ENCODE measurements around the gene JMJD1C. TPM values are rescaled to one million over a fixed set of nuclear protein-coding genes. Genes with fewer than 3 reads are reported as not detected.
"Not testable (repeated sequence)": the region's sequence is repeated elsewhere in the genome, so short reads cannot be mapped to it uniquely, and the experiment has no call there.

JMJD1C gene
- total RNA-seq, 6 experiments from 2014 or later: 29.0 to 36.7 (median 32.8) TPM

GRCh38 chr10:63496561-63496960 lies 30.8 kb upstream of the JMJD1C start:
- Mint-ChIP-seq H3K36me3 (ENCODE audit: low read depth) (peaks cover 33% of the 10 kb centered on the region), H3K27me3 (ENCODE audit: insufficient read depth) (no peaks in the 10 kb centered on the region; the same call in 1 of the 2 replicates), H3K4me3 (no peak overlapping the region), H3K9me3 (no peaks in the 10 kb centered on the region), H3K27ac (no peak overlapping the region), H3K4me1 (ENCODE audit: low read depth) (peaks cover 39% of the 10 kb centered on the region)
- TF ChIP-seq CTCF (IDR thresholded peaks at IDR 0.05): no peak
- DNase-seq: no peak

- no peak overlapping the region for H3K27ac Mint-ChIP-seq
- no peak overlapping the region for H3K4me3 Mint-ChIP-seq
- H3K9me3 Mint-ChIP-seq: no peaks in the 10 kb centered on the region
- no peak for DNase-seq
- H3K27me3 Mint-ChIP-seq (ENCODE audit: insufficient read depth): no peaks in the 10 kb centered on the region; the same call in 1 of the 2 replicates
- no peak for TF ChIP-seq CTCF (IDR thresholded peaks at IDR 0.05)
- H3K4me1 Mint-ChIP-seq (ENCODE audit: low read depth): peaks cover 44% of the 10 kb centered on the region
- H3K36me3 Mint-ChIP-seq (ENCODE audit: low read depth): peaks cover 24% of the 10 kb centered on the region
Observed at GRCh38 chr10:63494951-63495350, 29.2 kb upstream of the JMJD1C start.

- Mint-ChIP-seq H3K9me3 (no peaks in the 10 kb centered on the region), H3K4me1 (ENCODE audit: low read depth) (peaks cover 32% of the 10 kb centered on the region), H3K36me3 (ENCODE audit: low read depth) (peaks cover 20% of the 10 kb centered on the region), H3K27me3 (ENCODE audit: insufficient read depth) (no peaks in the 10 kb centered on the region; the same call in 1 of the 2 replicates), H3K4me3 (peak overlapping the region; percentile 24; the same call in 1 of the 2 replicates), H3K27ac (peak overlapping the region; percentile 44; the same call in 1 of the 2 replicates)
- DNase-seq: no peak
- TF ChIP-seq CTCF (IDR thresholded peaks at IDR 0.05): no peak
Observed at GRCh38 chr10:63493004-63493403, 27.2 kb upstream of the JMJD1C start.

GRCh38 chr10:63492317-63492690 lies 26.5 kb upstream of the JMJD1C start:
- Mint-ChIP-seq H3K27ac (peak overlapping the region; percentile 92), H3K4me1 (ENCODE audit: low read depth) (peaks cover 27% of the 10 kb centered on the region), H3K4me3 (peak overlapping the region; percentile 26), H3K36me3 (ENCODE audit: low read depth) (peaks cover 20% of the 10 kb centered on the region)
- H3K9me3 Mint-ChIP-seq; H3K27me3 Mint-ChIP-seq (ENCODE audit: insufficient read depth): not testable (repeated sequence)
- peak; percentile 49 for DNase-seq

- Mint-ChIP-seq H3K4me3 (peak overlapping the region; percentile 26), H3K36me3 (ENCODE audit: low read depth) (peaks cover 15% of the 10 kb centered on the region), H3K4me1 (ENCODE audit: low read depth) (peaks cover 27% of the 10 kb centered on the region), H3K9me3 (no peaks in the 10 kb centered on the region), H3K27me3 (ENCODE audit: insufficient read depth) (no peaks in the 10 kb centered on the region; the same call in 1 of the 2 replicates), H3K27ac (peak overlapping the region; percentile 92)
- DNase-seq: peak; percentile 54
- TF ChIP-seq CTCF (IDR thresholded peaks at IDR 0.05): no peak
Observed at GRCh38 chr10:63491588-63492316, 26.0 kb upstream of the JMJD1C start.

- H3K4me3 Mint-ChIP-seq: no peak overlapping the region
- DNase-seq: no peak
- no peak for TF ChIP-seq CTCF (IDR thresholded peaks at IDR 0.05)
- peaks cover 22% of the 10 kb centered on the region for H3K4me1 Mint-ChIP-seq (ENCODE audit: low read depth)
- no peaks in the 10 kb centered on the region for H3K9me3 Mint-ChIP-seq
- H3K27ac Mint-ChIP-seq: no peak overlapping the region
- H3K27me3 Mint-ChIP-seq (ENCODE audit: insufficient read depth): no peaks in the 10 kb centered on the region; the same call in 1 of the 2 replicates
- H3K36me3 Mint-ChIP-seq (ENCODE audit: low read depth): peaks cover under 1% of the 10 kb centered on the region
Observed at GRCh38 chr10:63489838-63490237, 24.1 kb upstream of the JMJD1C start.
